Stimulated activated CD8-positive, alpha-beta memory T cell treated with anti-CD3 and anti-CD28 coated beads, Interleukin-4, amount 100 ng/mL, for 48 hours (primary cell): ENCODE results near the gene RCSD1.

Source experiments
- DNase-seq: peaks from one replicate; pipeline ENCODE4 v3.0.0-alpha.2; 2020

The RCSD1 gene

GRCh38 chr1:167643441-167643840 is 13.4 kb downstream of the RCSD1 start:
- DNase-seq, result no peak

- no peak for DNase-seq
Measured at GRCh38 chr1:167644551-167644950, 14.5 kb downstream of the RCSD1 start.

GRCh38 chr1:167645140-167645541 is 15.1 kb downstream of the RCSD1 start:
- DNase-seq, result no peak

DNA sequence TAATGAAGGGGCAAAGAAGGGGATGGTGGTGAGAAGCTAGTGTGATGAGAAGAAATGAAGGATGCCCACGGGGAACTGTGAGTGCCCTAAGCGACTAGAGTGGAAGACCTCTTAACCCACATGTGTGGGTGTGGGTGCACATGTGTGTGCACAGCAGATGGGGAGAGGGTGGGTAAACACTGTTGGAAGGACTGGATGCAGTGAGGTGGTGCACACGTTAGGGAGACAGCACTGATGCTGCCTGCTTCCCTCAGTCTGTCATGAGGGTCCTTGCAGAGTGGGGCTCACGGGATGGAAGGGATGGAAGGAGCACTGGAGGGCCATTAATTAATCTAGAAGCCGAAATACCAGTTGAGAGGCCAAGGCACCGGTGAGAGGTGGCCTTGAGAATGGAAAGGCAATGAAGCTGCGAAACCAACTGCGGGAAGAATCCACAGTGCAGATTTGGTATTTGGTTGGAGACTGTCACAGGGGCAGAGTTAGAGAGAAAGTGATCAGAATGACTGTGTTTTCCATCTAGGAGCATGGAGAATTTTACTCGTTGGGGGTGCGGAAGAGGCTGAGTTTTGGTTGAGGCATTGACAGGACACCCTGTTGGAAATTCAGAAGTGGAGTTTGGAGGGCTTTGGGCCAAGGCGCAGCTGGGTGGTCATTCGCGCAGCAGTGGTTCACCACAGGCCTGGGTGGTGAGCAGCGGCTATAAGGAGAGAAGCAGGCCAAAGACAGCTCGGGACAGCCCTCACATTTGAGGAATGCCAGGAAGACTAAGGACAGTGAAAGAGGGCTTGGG is 15.8 kb downstream of the RCSD1 start:
- no peak for DNase-seq

- DNase-seq, result no peak
Measured at GRCh38 chr1:167648252-167648849, 18.3 kb downstream of the RCSD1 start.

DNA sequence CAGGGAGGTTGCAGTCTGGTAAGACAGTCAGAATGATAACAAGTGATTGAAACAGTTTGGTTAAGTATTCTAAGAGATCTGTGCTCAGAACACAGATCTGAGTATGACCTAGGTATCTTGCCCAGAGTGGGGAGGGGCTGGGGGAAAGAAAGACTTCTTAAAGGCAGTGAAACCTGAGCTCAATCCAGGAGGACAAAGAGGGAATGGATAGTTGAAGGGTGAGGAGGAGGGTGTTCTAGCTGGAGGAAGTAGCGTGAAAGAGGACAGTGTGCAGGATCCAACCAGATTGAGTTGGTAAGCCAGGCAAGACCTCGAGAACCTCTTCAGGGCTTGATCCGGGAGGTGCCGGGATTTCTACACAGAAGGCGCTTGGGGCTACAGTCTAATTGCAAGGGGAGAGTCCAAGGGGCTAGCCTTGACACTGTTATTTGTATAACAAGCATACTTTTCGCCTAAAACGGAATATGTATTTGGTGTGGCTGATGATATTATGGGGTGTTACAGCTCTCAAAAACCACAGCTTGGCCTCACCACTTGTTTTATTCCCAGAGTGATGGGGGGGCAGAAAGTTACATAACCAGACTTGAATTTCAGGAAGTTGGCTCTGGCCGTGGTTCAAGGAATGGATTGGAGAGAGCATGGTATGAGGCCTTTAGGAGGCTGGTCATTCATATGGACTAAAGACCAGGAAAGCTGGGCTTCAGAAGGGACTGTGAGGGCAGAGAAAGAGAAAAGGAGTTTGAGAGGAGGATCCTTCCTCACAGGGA is 19.1 kb downstream of the RCSD1 start:
- no peak for DNase-seq

DNA sequence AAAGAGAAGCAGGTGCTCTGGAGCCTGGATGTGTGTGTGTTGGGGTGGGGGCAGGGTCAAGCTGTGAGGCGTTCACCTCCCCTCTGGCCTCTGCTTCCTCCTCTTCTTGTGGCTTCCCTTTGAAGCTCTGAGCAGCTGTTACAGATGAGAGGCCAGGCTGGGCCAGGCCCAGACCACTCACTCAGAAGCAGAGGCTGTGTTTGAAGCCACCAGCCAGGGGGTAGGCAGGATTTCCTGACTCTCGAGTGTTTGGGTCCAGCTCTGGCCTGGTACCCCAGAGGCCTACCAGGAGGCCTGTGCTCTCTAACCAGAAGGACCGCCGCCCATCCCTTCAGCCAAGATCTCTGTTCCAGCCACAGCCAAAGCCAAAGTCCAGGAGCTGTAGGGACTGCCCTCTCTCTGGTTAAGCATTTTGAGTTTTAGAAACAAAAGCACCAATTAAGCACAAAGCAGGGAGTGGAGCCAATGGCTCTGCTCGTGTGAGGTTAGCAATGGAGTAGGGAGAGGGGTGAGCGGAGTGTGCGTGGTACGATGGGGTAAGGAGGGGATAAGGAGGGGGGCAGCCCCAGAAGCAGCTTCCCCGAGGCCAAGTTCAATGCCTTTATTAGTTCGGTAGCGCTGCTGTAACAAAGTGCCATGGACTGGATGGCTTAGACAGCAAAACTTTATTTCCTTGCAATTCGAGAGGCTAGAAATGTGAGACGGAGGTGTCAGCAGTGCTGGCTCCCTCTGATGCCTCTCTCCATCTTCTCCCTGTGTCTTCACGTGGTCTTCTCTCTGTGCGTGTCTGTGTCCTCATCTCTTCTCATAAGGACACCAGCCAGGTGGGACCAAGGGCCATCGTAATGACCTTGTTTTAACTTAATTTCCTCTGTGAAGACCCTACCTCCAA is 20.5 kb downstream of the RCSD1 start:
- no peak for DNase-seq

DNA sequence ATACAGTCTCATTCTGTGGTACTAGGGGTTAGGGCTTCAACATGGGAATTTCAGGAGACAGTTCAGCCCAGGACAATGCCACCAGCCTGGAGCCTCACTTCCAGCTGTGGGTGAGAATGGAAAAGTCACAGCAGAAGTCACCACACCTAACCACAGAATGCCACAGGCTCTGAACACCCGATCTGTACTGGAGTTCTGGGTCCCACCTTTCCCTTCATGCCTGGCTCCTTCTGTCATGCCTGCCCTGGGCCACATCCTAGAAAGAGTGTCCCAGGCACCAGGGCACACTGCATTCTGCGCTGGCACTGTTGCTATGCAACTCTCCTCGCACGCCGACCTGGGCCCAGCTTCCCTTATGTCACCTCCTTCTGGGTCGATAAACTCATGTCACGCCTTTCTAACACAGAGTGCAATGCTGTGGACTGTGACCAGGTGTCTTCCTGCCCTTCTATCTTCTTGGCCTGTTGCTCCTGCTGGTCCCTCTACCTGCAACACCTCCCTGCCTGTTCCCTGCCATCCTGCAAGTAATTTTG is 21.2 kb downstream of the RCSD1 start:
- DNase-seq, result no peak

DNA sequence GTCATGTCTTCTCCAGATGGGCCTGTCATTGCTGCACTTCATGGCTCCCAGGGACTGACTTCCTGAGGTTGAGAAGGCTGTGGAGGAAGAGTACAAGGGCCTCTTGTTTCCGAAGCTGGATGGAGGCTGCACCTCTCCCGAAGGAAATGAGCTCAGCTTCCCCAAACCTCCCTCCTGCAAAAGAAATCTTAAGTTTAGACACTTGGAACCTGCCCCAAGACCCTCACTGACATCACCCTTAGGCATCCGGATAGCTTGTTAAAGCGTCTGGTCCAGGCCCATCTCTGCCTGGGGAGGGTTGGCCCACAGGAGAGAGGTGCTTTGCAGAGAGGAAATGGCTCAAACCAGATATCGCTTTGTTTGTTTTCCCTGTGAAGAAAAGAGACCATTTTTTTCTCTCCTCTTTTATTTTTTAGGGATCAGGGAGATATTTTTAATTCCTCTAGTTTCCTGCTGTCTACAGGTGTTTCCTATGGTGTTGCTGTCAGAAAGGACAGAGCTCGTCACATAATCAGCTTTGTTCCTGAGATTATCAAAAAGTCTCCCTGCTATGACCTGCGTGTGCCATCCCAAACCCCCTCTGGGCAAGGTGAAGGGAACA is 25.0 kb downstream of the RCSD1 start:
- no peak for DNase-seq

DNA sequence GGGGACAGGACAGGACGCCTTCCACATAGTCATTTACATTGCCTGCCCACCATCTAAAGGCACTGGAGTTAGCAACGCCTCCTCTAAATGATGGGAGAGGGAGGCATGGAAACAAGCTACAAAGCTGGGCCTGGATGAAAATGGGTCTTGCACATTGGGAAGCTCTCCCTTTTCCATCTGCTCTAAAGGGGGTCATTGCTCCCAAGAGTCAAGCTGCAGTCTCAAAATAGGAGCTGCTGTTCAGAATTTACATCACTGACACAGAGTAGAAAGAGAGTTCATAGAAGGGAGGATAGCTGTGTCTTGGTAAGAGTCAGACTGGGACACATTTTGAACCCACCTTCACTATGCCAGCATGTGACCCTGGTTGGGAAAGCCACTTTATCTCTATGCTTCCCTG is 26.6 kb downstream of the RCSD1 start:
- DNase-seq, result no peak

GRCh38 chr1:167658574-167659328 is 28.7 kb downstream of the RCSD1 start:
- no peak for DNase-seq

- no peak for DNase-seq
Measured at GRCh38 chr1:167659450-167659849, 29.4 kb downstream of the RCSD1 start.

GRCh38 chr1:167659881-167660280 is 29.8 kb downstream of the RCSD1 start:
- no peak for DNase-seq

GRCh38 chr1:167661527-167662426 is 31.7 kb downstream of the RCSD1 start:
- DNase-seq, result no peak

DNA sequence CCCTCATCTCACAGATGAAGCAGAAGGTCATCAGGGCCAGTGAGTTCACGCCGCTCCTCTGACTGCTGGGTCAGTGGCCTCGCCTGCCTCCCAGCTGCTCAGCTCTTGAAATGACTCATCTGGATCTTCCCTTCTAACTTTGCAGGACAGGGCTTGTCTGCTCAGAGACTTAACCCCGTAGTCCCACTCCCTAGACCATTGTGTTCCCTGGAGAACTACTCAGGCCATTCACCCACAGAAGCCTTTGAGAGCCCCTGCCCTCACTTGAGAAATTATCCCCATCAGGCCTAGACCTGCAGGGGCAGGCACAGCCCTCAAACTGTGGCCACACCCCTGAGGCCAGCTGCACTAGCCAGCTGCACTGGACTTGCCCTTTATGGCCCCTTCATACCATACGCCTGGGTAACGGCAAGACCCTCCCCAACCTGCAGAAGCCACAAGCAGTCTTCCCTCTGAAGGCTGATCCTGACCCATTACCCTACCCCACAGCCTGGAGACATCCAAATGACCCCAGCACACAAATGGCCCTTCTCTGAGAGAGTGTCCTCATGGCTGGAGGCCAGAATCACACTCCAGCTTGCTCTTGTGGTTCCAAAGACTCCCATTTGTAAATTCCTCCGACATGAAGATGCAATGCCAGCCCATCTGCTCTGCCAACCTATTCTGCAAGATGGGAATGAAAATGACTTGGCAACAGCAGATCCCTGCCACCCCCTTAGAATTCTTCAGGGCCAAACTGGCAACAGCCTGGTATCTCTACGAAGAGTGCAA is 33.2 kb downstream of the RCSD1 start:
- no peak for DNase-seq

- DNase-seq, result no peak
Measured at GRCh38 chr1:167665469-167665868, 35.4 kb downstream of the RCSD1 start.

DNA sequence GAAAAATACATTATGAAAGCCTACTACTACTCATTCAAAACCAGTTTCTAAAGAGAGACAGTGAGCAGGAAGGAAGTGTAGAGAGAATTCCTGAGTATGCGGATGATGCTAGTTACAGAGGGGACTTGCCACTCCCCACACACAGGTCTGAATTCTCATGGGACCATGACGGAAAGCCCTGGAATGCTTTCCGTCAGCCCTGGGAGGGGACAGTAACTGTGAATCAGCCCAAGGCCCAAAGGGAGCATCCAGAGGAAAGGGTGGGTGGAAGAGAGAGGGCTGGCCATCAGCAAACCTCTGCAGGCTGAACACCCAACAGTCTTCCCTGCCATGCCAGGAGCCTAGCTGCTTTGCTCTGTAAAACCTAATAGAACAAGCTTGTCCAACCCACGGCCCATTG is 36.4 kb downstream of the RCSD1 start:
- no peak for DNase-seq

GRCh38 chr1:167667536-167667935 is 37.5 kb downstream of the RCSD1 start:
- DNase-seq, result no peak

DNA sequence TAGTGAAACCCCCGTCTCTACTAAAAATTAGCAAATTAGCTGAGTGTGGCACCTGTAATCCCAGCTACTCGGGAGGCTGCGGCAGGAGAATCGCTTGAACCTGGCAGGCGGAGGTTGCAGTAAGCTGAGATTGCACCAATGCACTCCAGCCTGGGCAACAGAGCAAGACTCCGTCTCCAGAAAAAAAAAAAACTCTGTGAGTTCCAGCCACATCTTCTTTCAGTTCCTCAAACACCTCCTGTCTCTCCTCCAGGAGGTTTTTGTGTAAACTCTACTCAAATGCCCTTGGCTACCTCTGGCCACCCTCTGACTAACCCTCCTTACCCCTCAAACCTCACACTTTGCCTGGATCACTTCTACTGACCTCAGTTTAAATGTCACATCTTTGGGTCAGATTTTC is 38.1 kb downstream of the RCSD1 start:
- no peak for DNase-seq
